GM12891 (cell line): ENCODE measurements around the gene KCNN2.

Experiments
- DNase-seq: peaks from one replicate; pipeline ENCODE4 v3.0.0; 2011; ENCODE audit warnings: low spot score; ENCODE audit not compliant: insufficient read length
- FAIRE-seq: peaks from 2 replicates; lab custom pipeline; 2011; peaks lifted over from hg19 to GRCh38; lab: Jason Lieb, UNC
- PAX5 ChIP-seq: IDR thresholded peaks from 2 replicates; pipeline ENCODE4 v1.6.1; 2011; ENCODE audit warnings: low read length, moderate library complexity, mild to moderate bottlenecking; ENCODE audit not compliant: insufficient read depth, severe bottlenecking
- POLR2A ChIP-seq: IDR thresholded peaks from 2 replicates; pipeline ENCODE4 v1.6.1; 2011; ENCODE audit warnings: low read depth, low read length, control low read depth
- POLR2AphosphoS5 ChIP-seq: IDR thresholded peaks from 2 replicates; pipeline ENCODE4 v1.6.1; 2011; ENCODE audit warnings: low read depth, low read length, control low read depth
- POU2F2 ChIP-seq: IDR thresholded peaks from 2 replicates; pipeline ENCODE4 v1.6.1; 2011; ENCODE audit warnings: low read depth, mild to moderate bottlenecking, control low read depth, low read length, moderate library complexity
- SPI1 ChIP-seq: IDR thresholded peaks from 2 replicates; pipeline ENCODE4 v1.6.1; 2011; ENCODE audit warnings: low read depth, low read length, control low read depth
- TAF1 ChIP-seq: IDR thresholded peaks from 2 replicates; pipeline ENCODE4 v1.6.1; 2011; ENCODE audit warnings: low read depth, low read length, control low read depth

Gene KCNN2

GRCh38 chr5:114360816-114361723, 800 bp upstream of the KCNN2 start:
- DNase-seq, result peak; percentile 45
- TF ChIP-seq TAF1, result no peak
- no peak for TF ChIP-seq POLR2AphosphoS5

GRCh38 chr5:114362197-114362976, 517 bp downstream of the KCNN2 start:
- DNase-seq, result peak; percentile 46

More at GRCh38 chr5:114360816-114361723, 800 bp upstream of the KCNN2 start:
- no peak for FAIRE-seq

GRCh38 chr5:114362977-114363761, 1.3 kb downstream of the KCNN2 start:
- no peak for DNase-seq
- TF ChIP-seq PAX5 (no peak), POLR2A (no peak)
- no peak for FAIRE-seq

More at GRCh38 chr5:114362197-114362976, 517 bp downstream of the KCNN2 start:
- no peak for FAIRE-seq
- TF ChIP-seq PAX5 (no peak), SPI1 (no peak), POLR2A (no peak), TAF1 (no peak), POLR2AphosphoS5 (no peak), POU2F2 (no peak)

GRCh38 chr5:114363837-114364236, 2.0 kb downstream of the KCNN2 start:
- DNase-seq, result no peak
- TF ChIP-seq TAF1 (no peak), SPI1 (no peak)
- FAIRE-seq, result peak; percentile 81

- no peak for TF ChIP-seq PAX5
- no peak for TF ChIP-seq POLR2A
- TF ChIP-seq POLR2AphosphoS5, result no peak
- no peak for TF ChIP-seq POU2F2
- TF ChIP-seq TAF1, result no peak
- TF ChIP-seq SPI1, result no peak
- FAIRE-seq (no peak), DNase-seq (no peak)
Measured at GRCh38 chr5:114367029-114367428, 5.2 kb downstream of the KCNN2 start.

- no peak for FAIRE-seq
- DNase-seq, result no peak
- TF ChIP-seq POLR2A, result no peak
- no peak for TF ChIP-seq SPI1
- no peak for TF ChIP-seq TAF1
- TF ChIP-seq POU2F2, result no peak
- TF ChIP-seq PAX5, result no peak
- no peak for TF ChIP-seq POLR2AphosphoS5
Measured at GRCh38 chr5:114369680-114370417, 8.0 kb downstream of the KCNN2 start.

GRCh38 chr5:114377050-114377844, 15.4 kb downstream of the KCNN2 start:
- no peak for TF ChIP-seq TAF1
- no peak for TF ChIP-seq POLR2A
- TF ChIP-seq SPI1, result no peak
- no peak for TF ChIP-seq PAX5
- no peak for TF ChIP-seq POU2F2
- no peak for TF ChIP-seq POLR2AphosphoS5
- FAIRE-seq, result no peak
- no peak for DNase-seq

- DNase-seq, result no peak
- TF ChIP-seq POU2F2, result no peak
- TF ChIP-seq POLR2AphosphoS5, result no peak
- TF ChIP-seq POLR2A, result no peak
- no peak for TF ChIP-seq TAF1
- TF ChIP-seq PAX5, result no peak
- no peak for FAIRE-seq
Measured at GRCh38 chr5:114377946-114378345, 16.1 kb downstream of the KCNN2 start.
